HK-2 (cell line): Measurements from ENCODE around the gene DHRS13.
A peak's percentile ranks its signal among the peaks of the same experiment; 100 is the strongest.
"Not testable (repeated sequence)": the region's sequence is repeated elsewhere in the genome, so short reads cannot be mapped to it uniquely, and the experiment has no call there.

Experiments used
- DNase-seq: peaks from one replicate; pipeline ENCODE4 v3.0.0-alpha.2; 2018; ENCODE audit not compliant: unreplicated experiment

DHRS13 gene

GRCh38 chr17:28858801-28859355 is 44.0 kb downstream of the DHRS13 start:
- no peak for DNase-seq

GRCh38 chr17:28857905-28858800 is 44.7 kb downstream of the DHRS13 start:
- DNase-seq = no peak

GRCh38 chr17:28856028-28856574 is 46.8 kb downstream of the DHRS13 start:
- DNase-seq = no peak

GRCh38 chr17:28855336-28855679 is 47.6 kb downstream of the DHRS13 start:
- DNase-seq = no peak

- peak; percentile 85 for DNase-seq
These were observed 48.2 kb downstream of the DHRS13 start, which contains the start of gene ERAL1 for GRCh38 chr17:28854457-28855335. TSS of gene ERAL1 (plus strand) at chr17:28855016. CDS start at chr17:28855035, 19 bp downstream.

GRCh38 chr17:28853295-28853694 is 49.6 kb downstream of the DHRS13 start:
- DNase-seq = no peak

GRCh38 chr17:28849281-28849680 is 53.6 kb downstream of the DHRS13 start:
- DNase-seq = no peak

- not testable (repeated sequence) for DNase-seq
These were observed 54.2 kb downstream of the DHRS13 start for GRCh38 chr17:28848667-28849066.
